Astrocyte of the spinal cord (primary cell): ENCODE measurements around the gene ARL13B.
"Not testable (repeated sequence)": the region's sequence is repeated elsewhere in the genome, so short reads cannot be mapped to it uniquely, and the experiment has no call there.

Experiments used
- DNase-seq: peaks from one replicate; pipeline ENCODE4 v3.0.0; 2011; ENCODE audit warnings: low read depth, low spot score
- H3K4me3 ChIP-seq: 2 replicates; pipeline ENCODE4 v1.5.1; 2011; ENCODE audit warnings: low read depth, mild to moderate bottlenecking, low read length, moderate library complexity
- in situ Hi-C: cut with HindIII; loops from 2 replicates; pipeline ENCODE4 v1.10.0; 2017; ENCODE audit warnings: low sequenced_read_pairs
- TF ChIP-seq, protein P1 (sequence below): IDR thresholded peaks from 2 replicates; pipeline ENCODE4 v1.5.1; 2012; ENCODE audit warnings: low read depth, mild to moderate bottlenecking, low read length, inconsistent platforms

Gene ARL13B

GRCh38 chr3:94065819-94066480 is 86.0 kb downstream of the ARL13B start:
- in situ Hi-C loops = no loop called here
- DNase-seq = no peak
- no peak overlapping the region for H3K4me3 ChIP-seq
- TF ChIP-seq, protein P1, sequence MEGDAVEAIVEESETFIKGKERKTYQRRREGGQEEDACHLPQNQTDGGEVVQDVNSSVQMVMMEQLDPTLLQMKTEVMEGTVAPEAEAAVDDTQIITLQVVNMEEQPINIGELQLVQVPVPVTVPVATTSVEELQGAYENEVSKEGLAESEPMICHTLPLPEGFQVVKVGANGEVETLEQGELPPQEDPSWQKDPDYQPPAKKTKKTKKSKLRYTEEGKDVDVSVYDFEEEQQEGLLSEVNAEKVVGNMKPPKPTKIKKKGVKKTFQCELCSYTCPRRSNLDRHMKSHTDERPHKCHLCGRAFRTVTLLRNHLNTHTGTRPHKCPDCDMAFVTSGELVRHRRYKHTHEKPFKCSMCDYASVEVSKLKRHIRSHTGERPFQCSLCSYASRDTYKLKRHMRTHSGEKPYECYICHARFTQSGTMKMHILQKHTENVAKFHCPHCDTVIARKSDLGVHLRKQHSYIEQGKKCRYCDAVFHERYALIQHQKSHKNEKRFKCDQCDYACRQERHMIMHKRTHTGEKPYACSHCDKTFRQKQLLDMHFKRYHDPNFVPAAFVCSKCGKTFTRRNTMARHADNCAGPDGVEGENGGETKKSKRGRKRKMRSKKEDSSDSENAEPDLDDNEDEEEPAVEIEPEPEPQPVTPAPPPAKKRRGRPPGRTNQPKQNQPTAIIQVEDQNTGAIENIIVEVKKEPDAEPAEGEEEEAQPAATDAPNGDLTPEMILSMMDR = no peak

- in situ Hi-C loops = no loop called here
These were observed 86.8 kb downstream of the ARL13B start for GRCh38 chr3:94066506-94067500.

GRCh38 chr3:94069194-94069813 is 89.3 kb downstream of the ARL13B start:
- peak; percentile 52 for DNase-seq
- in situ Hi-C loops = no loop called here
- H3K4me3 ChIP-seq = no peak overlapping the region
- TF ChIP-seq, protein P1 = peak; percentile 47

More at GRCh38 chr3:94066506-94067500, 86.8 kb downstream of the ARL13B start:
- DNase-seq = no peak
- TF ChIP-seq, protein P1 = no peak
- no peak overlapping the region for H3K4me3 ChIP-seq

GRCh38 chr3:94070341-94070911 is 90.5 kb downstream of the ARL13B start:
- in situ Hi-C loops = no loop called here
- DNase-seq = no peak
- H3K4me3 ChIP-seq = no peak overlapping the region
- TF ChIP-seq, protein P1 = no peak

GRCh38 chr3:94071713-94072284 is 91.8 kb downstream of the ARL13B start:
- no peak overlapping the region for H3K4me3 ChIP-seq
- DNase-seq = no peak
- TF ChIP-seq, protein P1 = no peak
- in situ Hi-C loops = no loop called here

- TF ChIP-seq, protein P1 = no peak
- peak; percentile 37 for DNase-seq
- in situ Hi-C loops = no loop called here
- no peak overlapping the region for H3K4me3 ChIP-seq
These were observed 96.1 kb downstream of the ARL13B start for GRCh38 chr3:94076055-94076454.

DNA sequence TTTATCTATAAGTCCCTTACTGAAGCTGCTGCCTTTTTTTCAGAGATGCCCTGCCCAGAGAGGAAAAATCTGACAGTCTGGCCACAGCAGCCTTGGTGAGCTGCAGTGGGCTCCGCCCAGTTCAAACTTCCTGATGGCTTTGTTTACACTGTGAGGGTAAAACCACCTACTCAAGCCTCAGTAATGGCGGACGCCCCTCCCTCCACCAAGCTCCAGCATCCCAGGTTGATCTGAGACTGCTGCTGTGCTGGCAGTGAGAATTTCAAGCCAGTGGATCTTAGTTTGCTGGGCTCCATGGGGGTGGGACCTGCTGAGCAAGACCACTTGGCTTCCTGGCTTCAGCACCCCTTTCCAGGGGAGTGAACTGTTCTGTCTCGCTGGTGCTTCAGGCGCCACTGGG is 100.6 kb downstream of the ARL13B start:
- H3K4me3 ChIP-seq, in situ Hi-C loops, DNase-seq: not testable (repeated sequence)
